ENCODE data around the gene SLC25A30.

DNA sequence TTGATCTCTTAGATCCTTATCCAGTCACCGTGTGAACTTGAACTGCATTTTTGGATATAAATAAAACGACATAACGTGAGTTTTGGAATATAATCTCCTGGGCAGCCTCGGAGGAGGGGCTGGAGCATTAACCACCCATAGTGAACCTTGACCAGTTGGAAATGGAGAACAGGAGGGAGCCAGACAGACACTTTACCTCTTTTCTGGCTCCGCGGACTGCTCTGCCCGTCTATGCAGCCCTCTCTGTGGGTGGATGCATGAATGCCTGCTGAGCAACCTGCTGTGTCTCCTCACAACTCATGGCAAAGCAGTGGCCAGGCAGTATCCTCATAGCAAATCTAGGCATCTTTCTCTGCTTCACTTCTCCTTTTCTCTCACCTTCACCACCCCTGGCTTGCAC lies 36.0 kb upstream of the SLC25A30 start:
- TF ChIP-seq TAF1 (IDR thresholded peaks at IDR 0.05; ENCODE audit: borderline replicate concordance, insufficient read depth, low read length), result no peak
- TF ChIP-seq SIN3A (IDR thresholded peaks at IDR 0.05; ENCODE audit: borderline replicate concordance, insufficient read depth, low read length), result no peak
- TF ChIP-seq POLR2AphosphoS5 (IDR thresholded peaks at IDR 0.05; ENCODE audit: low read depth, low read length), result no peak
- TF ChIP-seq, protein P1, sequence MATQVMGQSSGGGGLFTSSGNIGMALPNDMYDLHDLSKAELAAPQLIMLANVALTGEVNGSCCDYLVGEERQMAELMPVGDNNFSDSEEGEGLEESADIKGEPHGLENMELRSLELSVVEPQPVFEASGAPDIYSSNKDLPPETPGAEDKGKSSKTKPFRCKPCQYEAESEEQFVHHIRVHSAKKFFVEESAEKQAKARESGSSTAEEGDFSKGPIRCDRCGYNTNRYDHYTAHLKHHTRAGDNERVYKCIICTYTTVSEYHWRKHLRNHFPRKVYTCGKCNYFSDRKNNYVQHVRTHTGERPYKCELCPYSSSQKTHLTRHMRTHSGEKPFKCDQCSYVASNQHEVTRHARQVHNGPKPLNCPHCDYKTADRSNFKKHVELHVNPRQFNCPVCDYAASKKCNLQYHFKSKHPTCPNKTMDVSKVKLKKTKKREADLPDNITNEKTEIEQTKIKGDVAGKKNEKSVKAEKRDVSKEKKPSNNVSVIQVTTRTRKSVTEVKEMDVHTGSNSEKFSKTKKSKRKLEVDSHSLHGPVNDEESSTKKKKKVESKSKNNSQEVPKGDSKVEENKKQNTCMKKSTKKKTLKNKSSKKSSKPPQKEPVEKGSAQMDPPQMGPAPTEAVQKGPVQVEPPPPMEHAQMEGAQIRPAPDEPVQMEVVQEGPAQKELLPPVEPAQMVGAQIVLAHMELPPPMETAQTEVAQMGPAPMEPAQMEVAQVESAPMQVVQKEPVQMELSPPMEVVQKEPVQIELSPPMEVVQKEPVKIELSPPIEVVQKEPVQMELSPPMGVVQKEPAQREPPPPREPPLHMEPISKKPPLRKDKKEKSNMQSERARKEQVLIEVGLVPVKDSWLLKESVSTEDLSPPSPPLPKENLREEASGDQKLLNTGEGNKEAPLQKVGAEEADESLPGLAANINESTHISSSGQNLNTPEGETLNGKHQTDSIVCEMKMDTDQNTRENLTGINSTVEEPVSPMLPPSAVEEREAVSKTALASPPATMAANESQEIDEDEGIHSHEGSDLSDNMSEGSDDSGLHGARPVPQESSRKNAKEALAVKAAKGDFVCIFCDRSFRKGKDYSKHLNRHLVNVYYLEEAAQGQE (IDR thresholded peaks at IDR 0.05; ENCODE audit: insufficient read depth in 1 of 2, low read depth in 2 of 2, low read length in 2 of 2), result no peak
- no peak for TF ChIP-seq FOXP2 (optimal IDR thresholded peaks at IDR 0.05; ENCODE audit: borderline replicate concordance, extremely low read depth, extremely low read length, insufficient read depth)
